HG02571 (cell line): ENCODE measurements around the gene ABCA10.
"Not testable (repeated sequence)": the region's sequence is repeated elsewhere in the genome, so short reads cannot be mapped to it uniquely, and the experiment has no call there.

ENCODE experiments used
- ATAC-seq: cut with Tn5 transposase; IDR thresholded peaks from one replicate; pipeline ENCODE4 v1.9.1; 2021; ENCODE audit warnings: mild to moderate bottlenecking, moderate library complexity; ENCODE audit not compliant: unreplicated experiment

The ABCA10 gene

GRCh38 chr17:69173118-69173517 is 55.5 kb downstream of the ABCA10 start:
- no peak for ATAC-seq

GRCh38 chr17:69170377-69170776 is 58.2 kb downstream of the ABCA10 start:
- ATAC-seq, result no peak

GRCh38 chr17:69168642-69169041 is 60.0 kb downstream of the ABCA10 start:
- not testable (repeated sequence) for ATAC-seq

GRCh38 chr17:69166957-69167356 is 61.7 kb downstream of the ABCA10 start:
- ATAC-seq, result no peak

- no peak for ATAC-seq
Measured at GRCh38 chr17:69164206-69164605, 64.4 kb downstream of the ABCA10 start.

DNA sequence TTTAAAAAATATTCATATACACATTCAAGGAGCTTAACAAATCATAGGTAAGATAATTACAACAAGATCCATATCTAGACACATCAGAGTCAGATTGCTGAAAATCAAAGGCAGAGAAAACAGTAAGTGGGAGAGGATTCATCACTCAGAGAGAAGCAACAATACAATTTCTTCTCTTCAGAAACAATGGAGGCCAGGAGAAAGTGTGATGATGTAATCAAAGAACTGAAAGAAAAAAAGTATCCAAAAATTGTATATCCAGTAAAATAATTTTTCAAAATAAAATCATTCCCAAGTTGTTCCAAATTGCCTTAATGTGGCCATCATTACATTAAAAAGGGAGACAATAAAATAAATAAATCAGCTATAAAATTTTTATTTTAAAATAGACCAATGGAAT is 69.2 kb downstream of the ABCA10 start:
- ATAC-seq, result no peak

GRCh38 chr17:69154267-69154666 is 74.4 kb downstream of the ABCA10 start:
- ATAC-seq, result no peak

DNA sequence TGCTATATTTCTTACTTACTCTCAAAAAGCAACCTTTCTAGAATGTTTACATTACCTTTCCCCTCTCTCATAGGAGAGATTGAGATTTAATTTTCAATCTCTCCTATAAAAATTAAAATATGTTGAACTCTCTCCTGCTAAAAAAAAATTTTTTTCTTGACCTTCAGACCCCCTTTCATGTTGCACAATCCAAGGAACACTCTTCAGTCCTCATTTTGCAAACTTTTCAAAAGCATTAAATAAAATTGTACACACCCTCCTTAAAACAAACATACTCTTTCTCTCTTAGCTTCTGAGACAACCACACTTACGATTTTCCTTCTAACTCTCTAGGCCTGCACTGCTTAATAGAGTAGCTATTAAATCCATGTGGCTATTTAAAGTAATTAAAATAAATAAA is 78.3 kb downstream of the ABCA10 start:
- no peak for ATAC-seq

- ATAC-seq, result no peak
Measured at GRCh38 chr17:69147460-69147859, 81.2 kb downstream of the ABCA10 start.

DNA sequence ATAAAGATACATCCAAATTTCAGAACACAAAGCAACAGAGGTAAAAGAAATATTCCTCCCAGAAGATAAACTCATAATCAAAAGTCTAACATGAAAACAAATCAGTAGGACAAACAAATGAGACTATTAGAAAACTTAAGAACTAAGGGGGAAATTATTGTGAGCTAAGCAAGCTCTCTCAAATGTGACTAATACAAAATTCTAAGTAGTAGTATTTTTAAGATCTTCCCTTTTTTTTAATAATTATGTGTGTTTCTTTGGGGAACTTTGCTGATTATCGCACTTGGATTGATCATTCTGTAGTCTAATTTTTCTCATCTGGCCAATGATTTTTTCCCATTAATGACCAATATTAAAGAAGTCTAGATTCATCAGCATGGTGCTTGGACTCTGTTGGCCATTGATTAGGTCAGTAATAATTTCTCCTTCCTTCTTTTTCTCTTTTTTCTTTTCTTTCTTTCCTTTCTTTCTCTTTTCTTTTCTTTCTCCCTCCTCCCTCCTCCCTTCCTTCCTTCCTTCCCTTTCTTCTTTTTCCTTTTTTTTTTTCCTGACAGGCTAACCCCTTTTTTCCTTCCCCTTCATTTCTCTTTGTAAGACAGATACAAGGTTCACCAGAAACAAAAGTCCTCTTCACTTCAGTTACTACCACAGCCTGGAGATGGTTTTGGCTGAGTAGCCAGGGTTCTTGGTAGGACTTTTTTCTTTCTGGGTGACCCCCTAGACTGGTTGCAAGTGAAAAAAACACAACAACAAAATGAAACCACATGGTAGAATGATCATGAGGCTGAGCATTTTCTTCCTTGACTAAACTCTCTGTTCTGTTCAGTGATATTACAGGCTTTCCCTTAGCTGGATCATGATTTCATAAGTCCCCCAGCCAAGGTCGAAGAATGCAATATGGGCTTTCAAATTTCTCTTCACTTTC is 84.0 kb downstream of the ABCA10 start:
- ATAC-seq, result no peak

DNA sequence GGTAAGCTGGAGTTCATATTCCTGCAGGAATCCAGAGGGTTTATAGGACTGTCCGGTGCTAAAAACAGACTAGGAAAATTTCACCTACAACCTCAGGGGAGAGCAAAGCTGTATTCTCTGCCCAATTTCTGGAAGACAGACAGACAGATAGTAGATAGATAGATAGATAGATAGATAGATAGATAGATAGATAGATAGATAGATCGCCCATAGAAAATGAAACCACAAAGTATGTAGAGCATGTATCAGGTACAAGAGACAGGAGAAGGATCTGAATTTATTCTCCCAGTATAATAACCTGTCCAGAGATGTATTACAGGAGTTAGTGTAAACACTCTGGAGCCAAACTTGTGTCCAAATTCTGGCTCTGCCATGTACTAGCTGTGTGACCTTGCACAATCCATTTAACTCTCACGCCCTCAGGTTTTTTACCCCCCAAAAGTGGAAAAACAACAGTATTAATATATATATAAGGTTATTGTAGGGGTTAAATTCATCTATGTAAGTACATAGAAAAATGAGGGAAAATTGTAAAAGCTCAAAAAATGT is 84.9 kb downstream of the ABCA10 start:
- no peak for ATAC-seq

DNA sequence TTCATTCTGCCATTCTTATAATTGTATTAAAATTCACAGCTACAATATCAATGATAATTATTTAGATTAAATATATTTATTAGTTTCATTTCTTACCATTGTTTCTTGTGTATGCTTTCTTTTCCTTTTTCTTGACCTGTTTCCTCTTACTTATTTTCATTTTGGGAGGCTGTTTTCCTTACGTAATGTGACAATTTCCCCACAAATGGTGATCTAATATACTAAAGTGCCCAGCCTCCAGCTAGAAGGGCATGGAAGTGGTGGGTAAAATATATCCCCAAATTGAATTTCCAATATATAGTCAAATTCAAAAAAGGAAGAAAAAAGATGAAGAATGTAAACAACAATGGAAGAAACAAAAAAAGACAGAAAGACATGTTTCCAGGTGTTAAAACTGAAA is 85.5 kb downstream of the ABCA10 start:
- ATAC-seq, result no peak

- ATAC-seq, result no peak
Measured at GRCh38 chr17:69142175-69142802, 86.3 kb downstream of the ABCA10 start.

- no peak for ATAC-seq
Measured at GRCh38 chr17:69141431-69142174, 87.0 kb downstream of the ABCA10 start, which contains the start of gene ABCA6. ABCA6 (minus strand) TSS chr17:69141895; CDS start chr17:69140703, 1,192 bp downstream.

DNA sequence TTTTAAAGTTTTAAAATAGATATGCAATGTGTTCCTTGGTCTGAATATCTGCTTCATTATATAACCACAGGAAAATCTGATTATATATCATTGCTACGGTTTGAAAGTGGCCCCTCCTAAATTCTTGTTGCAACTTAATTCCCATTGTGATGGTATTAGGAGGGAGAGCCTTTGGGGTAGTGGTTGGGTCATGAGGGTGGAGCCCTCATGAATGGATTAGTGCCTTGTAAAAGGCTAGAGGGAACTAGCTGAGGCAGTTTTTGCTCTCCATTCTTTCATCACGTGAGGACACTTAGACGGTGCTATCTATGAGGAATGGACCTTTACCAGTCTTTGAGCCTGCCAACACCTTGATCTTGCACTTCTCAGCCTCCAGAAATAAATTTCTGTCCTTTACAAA is 94.5 kb downstream of the ABCA10 start:
- no peak for ATAC-seq

- ATAC-seq, result no peak
Measured at GRCh38 chr17:69130627-69131296, 97.9 kb downstream of the ABCA10 start.

DNA sequence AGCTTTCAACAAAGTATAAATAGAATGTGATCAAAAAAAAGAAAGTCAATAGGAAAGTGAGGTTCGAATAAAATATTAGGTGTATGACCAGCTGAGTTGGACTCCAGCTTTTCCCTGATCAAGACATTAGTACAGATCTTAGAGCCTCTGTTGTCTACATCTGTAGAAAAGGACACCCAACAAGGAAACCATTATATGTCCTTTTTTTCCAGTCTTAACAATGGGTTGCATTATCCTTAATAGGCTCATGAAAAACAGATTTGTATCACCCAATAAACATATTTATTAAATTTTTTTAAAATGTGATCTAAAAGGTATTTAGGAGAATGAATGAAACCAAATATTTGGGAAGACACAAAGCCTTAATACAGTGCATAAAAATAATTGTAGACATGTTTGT is 105.0 kb downstream of the ABCA10 start:
- no peak for ATAC-seq

DNA sequence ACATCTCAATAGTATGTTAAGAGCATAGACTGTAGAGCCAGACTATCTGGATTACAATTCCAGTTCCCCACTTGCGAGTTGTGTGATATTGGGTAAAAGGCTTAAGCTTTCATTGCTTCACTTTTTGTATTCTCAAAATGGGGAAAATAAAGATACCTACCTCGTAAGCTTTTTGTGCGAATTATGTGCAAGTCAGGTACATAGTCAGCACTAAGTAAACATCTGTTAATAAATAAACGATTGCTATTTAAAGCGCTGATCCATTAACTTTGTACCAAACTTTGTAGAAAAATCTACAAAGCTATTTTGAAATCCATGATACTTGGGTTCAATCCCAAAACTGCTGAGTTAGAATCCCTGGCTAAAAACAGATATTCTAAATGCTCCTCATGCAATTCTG is 106.6 kb downstream of the ABCA10 start:
- ATAC-seq, result no peak

DNA sequence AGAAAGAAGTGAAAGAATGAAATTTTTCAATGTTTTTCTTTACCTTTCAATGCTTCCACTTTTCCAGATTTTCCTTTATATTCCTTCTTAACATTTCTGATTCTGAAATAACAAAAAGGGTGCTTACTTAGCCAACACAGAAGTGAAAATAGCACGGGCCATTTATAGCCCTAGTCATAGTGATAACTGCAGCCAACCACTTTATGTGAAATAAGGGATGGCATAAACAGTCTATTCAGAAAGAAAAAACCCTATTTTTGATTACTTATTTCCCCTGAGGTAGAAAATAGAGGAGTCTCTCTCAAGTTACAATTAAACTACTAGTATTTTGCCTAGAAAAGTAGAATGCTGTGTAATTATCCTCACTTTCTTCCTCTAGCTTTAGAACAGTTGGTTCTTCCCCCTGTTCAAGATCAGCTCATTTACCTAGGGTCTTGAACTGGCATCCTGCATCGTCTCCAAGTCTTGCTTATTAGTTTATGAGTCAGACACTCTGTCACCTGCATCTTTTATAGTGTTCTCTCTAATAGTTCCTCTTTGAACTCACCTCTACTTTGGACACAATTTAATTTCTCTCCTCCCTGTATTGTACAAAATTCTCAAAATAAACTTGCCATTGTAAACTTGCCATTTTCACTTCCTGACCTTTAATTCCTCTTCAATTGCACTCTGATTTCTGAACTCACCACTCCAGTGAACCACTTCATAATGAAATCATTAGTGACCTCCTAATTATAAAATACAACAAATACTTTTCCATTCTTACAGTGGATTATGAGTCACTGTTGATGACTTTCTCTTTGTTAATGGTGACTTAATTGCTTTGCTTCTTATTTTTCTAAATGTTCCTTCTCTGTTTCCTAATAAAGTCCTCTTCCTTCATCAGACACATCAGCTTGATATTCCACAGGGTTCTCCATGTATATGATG is 110.5 kb downstream of the ABCA10 start:
- ATAC-seq, result peak; percentile 42

- no peak for ATAC-seq
Measured at GRCh38 chr17:69111794-69112193, 116.8 kb downstream of the ABCA10 start.
